OCI-LY7 (cell line): Measurements from ENCODE around the gene TRERF1. TPM values are rescaled to one million over a fixed set of nuclear protein-coding genes. Genes with fewer than 3 reads are reported as not detected.

ENCODE experiments used
- BruUV-seq: library from RNA; stranded (reverse); fragments of 400-500 nt; replicated peaks from 2 replicates; lab custom pipeline; 2021; lab: Mats Ljungman, UMichigan
- CTCF ChIA-PET: fragments of 300-600 bp; sonication (Branson Sonifier 250); formaldehyde crosslinking; loops from one replicate; lab custom pipeline; 2022; ENCODE audit warnings: antibody characterized with exemption; ENCODE audit not compliant: unreplicated experiment; lab: Charles Lee
- POLR2A ChIA-PET: fragments of 300-600 bp; sonication (Branson Sonifier 250); formaldehyde crosslinking; loops from one replicate; lab custom pipeline; 2022; ENCODE audit warnings: antibody characterized with exemption; lab: Charles Lee
- DNase-seq: peaks from one replicate; pipeline ENCODE4 v3.0.0-alpha.2; 2015; ENCODE audit warnings: low spot score
- H2AFZ ChIP-seq: fragments of 200-600 bp; sonication (generic), shearing (Covaris generic); 2 replicates; pipeline ENCODE4 v1.6.1; 2014; ENCODE audit warnings: mild to moderate bottlenecking, antibody characterized with exemption, low read length, moderate library complexity
- H3K27ac ChIP-seq: fragments of 200-600 bp; sonication (generic); 2 replicates; pipeline ENCODE4 v1.5.1; 2014; ENCODE audit warnings: mixed run types, low read depth, mild to moderate bottlenecking, moderate library complexity, low read length, inconsistent platforms; ENCODE audit not compliant: poor library complexity, severe bottlenecking
- H3K36me3 ChIP-seq: fragments of 200-600 bp; sonication (generic); 2 replicates; pipeline ENCODE4 v1.6.1; 2014; ENCODE audit warnings: mild to moderate bottlenecking, antibody characterized with exemption, low read length, moderate library complexity, mixed read lengths; ENCODE audit not compliant: insufficient read depth
- H3K4me1 ChIP-seq: fragments of 200-600 bp; sonication (generic); 2 replicates; pipeline ENCODE4 v1.5.1; 2014; ENCODE audit warnings: mild to moderate bottlenecking, low read length; ENCODE audit not compliant: insufficient read depth, poor library complexity, severe bottlenecking
- H3K4me2 ChIP-seq: fragments of 200-600 bp; sonication (generic); 2 replicates; pipeline ENCODE4 v1.6.1; 2014; ENCODE audit warnings: mild to moderate bottlenecking, low read length
- H3K4me3 ChIP-seq: fragments of 200-600 bp; sonication (generic); 2 replicates; pipeline ENCODE4 v1.5.1; 2014; ENCODE audit warnings: mild to moderate bottlenecking, low read depth, low read length; ENCODE audit not compliant: poor library complexity, severe bottlenecking
- H3K79me2 ChIP-seq: fragments of 200-600 bp; sonication (generic); 2 replicates; pipeline ENCODE4 v1.6.1; 2016; ENCODE audit warnings: low read depth, mild to moderate bottlenecking, low read length, moderate library complexity, mixed read lengths; ENCODE audit not compliant: insufficient read depth
- H3K9me2 ChIP-seq: fragments of 200-600 bp; sonication (generic); 2 replicates; pipeline ENCODE4 v1.6.1; 2016; ENCODE audit warnings: mild to moderate bottlenecking, low read length, mixed read lengths; ENCODE audit not compliant: insufficient read depth
- H3K9me3 ChIP-seq: fragments of 200-600 bp; sonication (generic); 2 replicates; pipeline ENCODE4 v1.6.1; 2014; ENCODE audit warnings: mild to moderate bottlenecking, mixed run types, low read length, mixed read lengths
- H4K20me1 ChIP-seq: fragments of 200-600 bp; sonication (generic); 2 replicates; pipeline ENCODE4 v1.6.1; 2014; ENCODE audit warnings: mild to moderate bottlenecking, antibody characterized with exemption, low read length, moderate library complexity, mixed read lengths; ENCODE audit not compliant: insufficient read depth
- EZH2phosphoT487 ChIP-seq: fragments of 200-600 bp; sonication (generic); IDR thresholded peaks from 2 replicates; pipeline ENCODE4 v1.6.1; 2018; ENCODE audit warnings: low read depth, borderline replicate concordance, mild to moderate bottlenecking, mixed run types, antibody characterized with exemption, low read length, moderate library complexity, mixed read lengths
- intact Hi-C: fragments of 100-400 bp; cut with micrococcal nuclease; formaldehyde crosslinking; loops from one replicate; pipeline ENCODE4 v1.10.0; 2022; ENCODE audit not compliant: unreplicated experiment
- total RNA-seq, 2 experiments: library from RNA; depleted of rRNA in 1 of 2; stranded (reverse); fragments of >200 nt in 1 of 2; shearing (Covaris generic) in 1 of 2; gene quantifications; 2 replicates each; pipeline ENCODE4 v1.2.3, GENCODE V29; 2014 to 2022
- TF ChIP-seq, protein P1 (sequence below): fragments of 200-600 bp; sonication (generic); conservative IDR thresholded peaks from 2 replicates; pipeline ENCODE4 v1.5.1; 2014; ENCODE audit warnings: mild to moderate bottlenecking, antibody characterized with exemption, low read length, moderate library complexity, mixed read lengths

TRERF1 gene
- total RNA-seq, 2 experiments from 2014 or later: 5.7 to 12.9 TPM

DNA sequence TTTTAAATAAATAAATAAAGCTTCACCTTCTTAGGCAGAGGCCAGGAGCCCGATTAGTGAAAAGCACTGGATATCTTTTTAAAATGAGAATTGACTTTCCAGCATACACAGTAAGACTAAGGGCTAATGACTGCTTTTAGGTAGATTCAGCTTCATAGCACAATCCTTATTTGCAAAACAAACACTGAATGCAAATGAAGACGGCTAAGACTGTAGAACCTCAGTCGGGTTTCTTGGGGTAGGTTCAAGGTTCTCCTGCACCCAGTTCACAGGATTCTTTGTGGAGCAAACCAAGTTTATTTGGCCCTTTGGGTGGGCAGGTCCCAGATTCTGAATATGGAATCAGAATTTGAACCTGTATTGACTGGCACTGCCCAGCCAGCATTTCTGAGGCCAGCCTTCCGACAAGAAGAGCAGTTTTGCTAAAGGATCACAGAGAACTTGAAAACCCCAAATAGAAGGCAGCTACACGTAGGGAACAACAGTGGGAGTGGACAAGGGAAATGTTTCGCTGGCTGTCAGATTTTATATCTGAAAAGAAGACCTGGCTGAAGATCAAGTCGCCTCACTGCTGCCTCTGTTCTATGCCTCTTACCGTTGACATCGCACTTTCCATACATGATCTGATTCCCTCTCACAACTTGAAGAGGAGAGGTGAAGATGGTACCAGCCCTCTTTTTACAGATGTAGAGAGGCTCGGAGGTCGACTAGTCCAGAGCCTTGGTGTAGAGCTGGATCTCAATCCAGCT lies 8.2 kb downstream of the TRERF1 start:
- H3K9me3 ChIP-seq: no peaks in the 10 kb centered on the region
- H3K79me2 ChIP-seq: peaks cover 11% of the 10 kb centered on the region; the same call in 1 of the 2 replicates
- H3K27ac ChIP-seq: no peak overlapping the region
- ChIA-PET CTCF (no interaction called here), POLR2A (interaction anchor here (0.5 to 1.0 kb wide), 3 partner anchors 10 to 139 kb away, joined by 3 read pairs; no protein-coding TSS in a partner anchor)
- DNase-seq: no peak
- H3K4me3 ChIP-seq: no peak overlapping the region
- no peak overlapping the region for H3K4me2 ChIP-seq
- no peak overlapping the region for H2AFZ ChIP-seq
- TF ChIP-seq EZH2phosphoT487: no peak
- TF ChIP-seq, protein P1, sequence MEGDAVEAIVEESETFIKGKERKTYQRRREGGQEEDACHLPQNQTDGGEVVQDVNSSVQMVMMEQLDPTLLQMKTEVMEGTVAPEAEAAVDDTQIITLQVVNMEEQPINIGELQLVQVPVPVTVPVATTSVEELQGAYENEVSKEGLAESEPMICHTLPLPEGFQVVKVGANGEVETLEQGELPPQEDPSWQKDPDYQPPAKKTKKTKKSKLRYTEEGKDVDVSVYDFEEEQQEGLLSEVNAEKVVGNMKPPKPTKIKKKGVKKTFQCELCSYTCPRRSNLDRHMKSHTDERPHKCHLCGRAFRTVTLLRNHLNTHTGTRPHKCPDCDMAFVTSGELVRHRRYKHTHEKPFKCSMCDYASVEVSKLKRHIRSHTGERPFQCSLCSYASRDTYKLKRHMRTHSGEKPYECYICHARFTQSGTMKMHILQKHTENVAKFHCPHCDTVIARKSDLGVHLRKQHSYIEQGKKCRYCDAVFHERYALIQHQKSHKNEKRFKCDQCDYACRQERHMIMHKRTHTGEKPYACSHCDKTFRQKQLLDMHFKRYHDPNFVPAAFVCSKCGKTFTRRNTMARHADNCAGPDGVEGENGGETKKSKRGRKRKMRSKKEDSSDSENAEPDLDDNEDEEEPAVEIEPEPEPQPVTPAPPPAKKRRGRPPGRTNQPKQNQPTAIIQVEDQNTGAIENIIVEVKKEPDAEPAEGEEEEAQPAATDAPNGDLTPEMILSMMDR: no peak
- H3K9me2 ChIP-seq: no peaks in the 10 kb centered on the region
- no peaks in the 10 kb centered on the region for H4K20me1 ChIP-seq
- 0 out of 2 replicates have a peak, but pooled peaks cover 7% of the 10 kb centered on the region for H3K36me3 ChIP-seq
- intact Hi-C loops: loop anchor here (2.0 kb wide), 1 partner anchor 101 kb away; no protein-coding TSS in a partner anchor
- BruUV-seq: no TSS peak
- peaks cover 6% of the 10 kb centered on the region for H3K4me1 ChIP-seq

DNA sequence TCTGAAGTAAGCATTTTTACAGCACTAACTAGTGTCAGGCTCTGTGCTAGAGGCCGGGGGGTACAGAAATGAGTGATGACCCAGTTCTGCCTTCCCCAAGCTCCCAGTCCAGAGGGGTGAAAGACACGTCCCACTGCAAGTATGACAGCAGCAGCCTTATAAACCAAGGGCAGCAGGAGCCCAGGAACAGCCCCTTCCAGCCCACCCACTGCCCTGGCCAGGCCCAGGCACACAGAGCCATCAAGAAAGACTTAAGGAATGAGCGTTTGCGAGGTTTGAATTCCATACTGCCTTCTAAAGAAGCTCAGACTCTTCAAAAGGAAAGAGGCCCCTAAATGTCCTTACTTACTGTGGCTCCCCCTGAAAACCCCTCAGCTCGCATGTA lies 10.0 kb downstream of the TRERF1 start:
- POLR2A ChIA-PET: interaction anchor here (1.0 to 1.8 kb wide), 5 partner anchors 9 to 177 kb away, joined by 3 to 12 read pairs (median 4); partner anchors contain the start of gene TRERF1
- CTCF ChIA-PET: interaction anchor here (0.9 kb wide), 1 partner anchor 38 kb away, joined by 4 read pairs; no protein-coding TSS in a partner anchor
- no TSS peak for BruUV-seq
- H3K27ac ChIP-seq: no peak overlapping the region
- intact Hi-C loops: no loop called here
- H3K9me2 ChIP-seq: no peaks in the 10 kb centered on the region
- TF ChIP-seq, protein P1: no peak
- no peak for TF ChIP-seq EZH2phosphoT487
- H4K20me1 ChIP-seq: no peaks in the 10 kb centered on the region
- H3K9me3 ChIP-seq: no peaks in the 10 kb centered on the region
- peaks cover 5% of the 10 kb centered on the region; the same call in 1 of the 2 replicates for H3K36me3 ChIP-seq
- no peak overlapping the region for H3K4me3 ChIP-seq
- peaks cover 6% of the 10 kb centered on the region; the same call in 1 of the 2 replicates for H3K79me2 ChIP-seq
- H3K4me1 ChIP-seq: peaks cover 6% of the 10 kb centered on the region
- H2AFZ ChIP-seq: no peak overlapping the region
- DNase-seq: no peak
- H3K4me2 ChIP-seq: no peak overlapping the region
